Cardiac muscle cell (in vitro differentiated cells and primary cell): ENCODE data around the gene FGGY. TPM values are rescaled to one million over a fixed set of nuclear protein-coding genes. Genes with fewer than 3 reads are reported as not detected.

Source experiments
- DNase-seq, 2 donors: peaks; one replicate each; pipeline versions ENCODE4 v3.0.0 to v3.0.0-alpha.2; 2010 to 2017; ENCODE audit warnings: low read depth in 1 of 2, low spot score in 1 of 2
- H3K27ac ChIP-seq: fragments of 200-600 bp; sonication (generic); 2 replicates; pipeline ENCODE4 v1.5.1; 2016
- H3K27me3 ChIP-seq: fragments of 200-600 bp; sonication (generic); 2 replicates; pipeline ENCODE4 v1.6.0; 2016; ENCODE audit warnings: control low read depth
- H3K36me3 ChIP-seq: fragments of 200-600 bp; sonication (generic); 2 replicates; pipeline ENCODE4 v1.5.1; 2016; ENCODE audit warnings: control low read depth
- H3K4me1 ChIP-seq: fragments of 200-600 bp; sonication (generic); 2 replicates; pipeline ENCODE4 v1.8.1; 2017; ENCODE audit warnings: low read depth, mild to moderate bottlenecking, mixed run types
- H3K4me3 ChIP-seq: fragments of 200-600 bp; sonication (generic); 2 replicates; pipeline ENCODE4 v1.5.1; 2016; ENCODE audit warnings: mild to moderate bottlenecking
- H3K9me3 ChIP-seq: fragments of 200-600 bp; sonication (generic); 2 replicates; pipeline ENCODE4 v1.5.1; 2017; ENCODE audit warnings: low read depth, mild to moderate bottlenecking, control low read depth
- CTCF ChIP-seq: IDR thresholded peaks from 2 replicates; pipeline ENCODE4 v1.5.1; 2012; ENCODE audit warnings: low read depth, mild to moderate bottlenecking, low read length
- polyA plus RNA-seq: library from polyadenylated mRNA; unstranded; fragments of >200 nt; fragmentation: Nextera tagmentation; extraction: Ambion mirVana; gene quantifications from 2 replicates; pipeline ENCODE4 v1.2.1, GENCODE V29; 2016
- total RNA-seq: library from RNA; depleted of rRNA; stranded (reverse); fragments of >200 nt; gene quantifications from 2 replicates; pipeline ENCODE4 v1.2.3, GENCODE V29; 2016

Gene FGGY
- total and polyA plus RNA-seq, 2 experiments from 2014 or later: 9.8 to 14.5 TPM

GRCh38 chr1:59625384-59625783, 328.5 kb downstream of the FGGY start:
- no peak overlapping the region for H3K4me3 ChIP-seq
- TF ChIP-seq CTCF: no peak
- no peaks in the 10 kb centered on the region for H3K36me3 ChIP-seq
- no peaks in the 10 kb centered on the region for H3K4me1 ChIP-seq
- no peaks in the 10 kb centered on the region for H3K9me3 ChIP-seq
- no peak for DNase-seq
- H3K27ac ChIP-seq: no peak overlapping the region
- H3K27me3 ChIP-seq: no peaks in the 10 kb centered on the region

GRCh38 chr1:59631561-59632255, 334.8 kb downstream of the FGGY start:
- DNase-seq: no peak
- no peaks in the 10 kb centered on the region for H3K9me3 ChIP-seq
- H3K4me1 ChIP-seq: no peaks in the 10 kb centered on the region
- H3K4me3 ChIP-seq: no peak overlapping the region
- TF ChIP-seq CTCF: no peak
- H3K27me3 ChIP-seq: no peaks in the 10 kb centered on the region
- no peaks in the 10 kb centered on the region for H3K36me3 ChIP-seq
- no peak overlapping the region for H3K27ac ChIP-seq

- Histone ChIP-seq H3K9me3 (no peaks in the 10 kb centered on the region), H3K4me1 (no peaks in the 10 kb centered on the region), H3K27me3 (no peaks in the 10 kb centered on the region), H3K36me3 (no peaks in the 10 kb centered on the region), H3K4me3 (no peak overlapping the region), H3K27ac (no peak overlapping the region)
- DNase-seq: no peak
- TF ChIP-seq CTCF: no peak
These were observed 338.2 kb downstream of the FGGY start for GRCh38 chr1:59635097-59635496.

GRCh38 chr1:59638231-59638711, 341.4 kb downstream of the FGGY start:
- no peaks in the 10 kb centered on the region for H3K36me3 ChIP-seq
- H3K27me3 ChIP-seq: no peaks in the 10 kb centered on the region
- no peaks in the 10 kb centered on the region for H3K9me3 ChIP-seq
- peak in 1 of 2 donors; percentile 77 for DNase-seq
- H3K27ac ChIP-seq: no peak overlapping the region
- no peak for TF ChIP-seq CTCF
- no peaks in the 10 kb centered on the region for H3K4me1 ChIP-seq
- no peak overlapping the region for H3K4me3 ChIP-seq

GRCh38 chr1:59639266-59639665, 342.4 kb downstream of the FGGY start:
- Histone ChIP-seq H3K36me3 (no peaks in the 10 kb centered on the region), H3K4me1 (no peaks in the 10 kb centered on the region), H3K27me3 (no peaks in the 10 kb centered on the region), H3K27ac (no peak overlapping the region), H3K9me3 (no peaks in the 10 kb centered on the region), H3K4me3 (no peak overlapping the region)
- DNase-seq: no peak
- no peak for TF ChIP-seq CTCF
